SKM-1 (cell line): Measurements from ENCODE around the gene MEGF9.
"Not testable (repeated sequence)": the region's sequence is repeated elsewhere in the genome, so short reads cannot be mapped to it uniquely, and the experiment has no call there.

ENCODE experiments used
- DNase-seq: peaks from one replicate; lab custom pipeline; 2025; ENCODE audit not compliant: unreplicated experiment; lab: John Stamatoyannopoulos, UW

Gene MEGF9

DNA sequence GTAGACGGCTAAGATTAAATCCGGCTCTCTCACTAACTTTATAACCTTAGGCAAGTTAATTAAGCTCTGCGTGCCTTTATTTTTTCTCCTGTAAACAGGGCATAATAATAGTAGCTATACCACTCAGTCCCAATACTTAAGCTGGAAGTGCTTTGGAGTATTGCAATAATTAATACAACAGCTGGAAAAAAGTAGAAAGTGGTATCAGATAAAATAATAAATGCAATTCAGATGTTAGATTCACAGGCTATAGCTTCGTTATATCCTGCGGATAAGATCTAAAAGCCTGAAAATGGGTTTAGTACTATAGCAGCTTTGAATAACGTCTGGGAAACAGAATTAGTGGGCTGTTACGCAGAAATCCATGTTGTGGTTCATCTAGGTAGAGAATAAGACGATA lies 51.8 kb downstream of the MEGF9 start:
- DNase-seq: no peak

DNA sequence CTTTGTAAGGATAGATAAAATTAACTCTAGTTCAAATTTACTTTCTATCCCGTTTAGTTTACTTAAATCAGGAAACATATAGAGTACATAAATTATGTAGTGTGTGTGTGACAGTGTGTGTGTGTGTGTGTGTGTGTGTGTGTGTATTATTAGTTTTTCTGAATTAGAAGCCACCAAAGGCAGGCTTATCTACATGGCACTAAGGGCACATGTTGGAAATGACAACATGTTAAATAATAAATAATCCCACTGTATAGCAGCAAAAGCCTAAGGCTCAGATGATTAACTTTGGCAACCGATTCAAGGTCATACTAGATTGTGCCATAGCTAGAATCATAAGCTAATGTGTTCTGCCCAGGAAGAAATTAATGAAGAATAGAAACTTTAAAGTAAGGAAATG lies 54.6 kb downstream of the MEGF9 start:
- no peak for DNase-seq

DNA sequence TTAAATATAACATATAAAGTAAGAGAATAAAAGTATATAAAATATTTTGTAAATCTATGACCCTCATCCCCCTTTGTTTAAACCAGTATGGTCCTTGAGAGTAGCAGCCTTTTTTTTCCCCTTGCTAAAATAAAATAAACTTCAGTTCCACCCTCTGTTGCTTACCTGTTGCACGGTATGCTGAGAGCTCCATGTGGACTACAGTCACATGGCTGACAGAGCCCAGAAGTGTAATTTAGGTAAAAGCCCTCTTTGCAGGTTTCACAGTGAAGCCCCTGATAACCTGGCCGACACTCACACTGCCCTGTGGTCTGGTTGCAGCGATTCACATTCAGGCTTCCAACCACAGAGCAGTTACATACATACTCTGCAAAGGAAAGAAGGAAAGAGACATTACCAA lies 55.1 kb downstream of the MEGF9 start:
- DNase-seq: no peak

DNA sequence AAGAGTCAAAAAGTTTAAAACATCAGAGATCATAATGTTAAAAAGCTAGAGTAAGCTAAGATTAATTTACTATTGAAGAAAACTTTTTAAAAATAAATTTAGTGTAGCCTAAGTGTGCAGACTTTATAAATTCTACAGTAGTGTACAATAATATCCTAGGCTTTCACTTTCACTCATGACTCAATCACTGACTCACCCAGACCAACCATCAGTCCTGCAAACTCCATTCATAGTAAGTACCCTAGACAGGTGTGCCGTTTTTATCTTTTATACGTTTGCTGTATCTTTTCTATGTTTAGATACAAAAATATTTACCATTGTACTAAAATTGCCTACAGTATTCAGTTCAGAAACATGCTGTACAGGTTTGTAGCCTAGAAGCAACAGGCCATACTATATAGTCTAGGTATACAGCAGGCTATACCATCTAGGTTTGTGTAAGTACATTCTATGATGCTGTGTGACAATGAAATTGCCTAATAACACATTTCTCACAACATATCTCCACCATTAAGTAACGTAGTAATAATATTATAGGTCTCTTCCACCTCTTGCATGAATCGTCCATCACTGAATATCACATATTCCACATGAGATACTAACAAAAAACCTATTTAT lies 59.2 kb downstream of the MEGF9 start:
- no peak for DNase-seq

DNA sequence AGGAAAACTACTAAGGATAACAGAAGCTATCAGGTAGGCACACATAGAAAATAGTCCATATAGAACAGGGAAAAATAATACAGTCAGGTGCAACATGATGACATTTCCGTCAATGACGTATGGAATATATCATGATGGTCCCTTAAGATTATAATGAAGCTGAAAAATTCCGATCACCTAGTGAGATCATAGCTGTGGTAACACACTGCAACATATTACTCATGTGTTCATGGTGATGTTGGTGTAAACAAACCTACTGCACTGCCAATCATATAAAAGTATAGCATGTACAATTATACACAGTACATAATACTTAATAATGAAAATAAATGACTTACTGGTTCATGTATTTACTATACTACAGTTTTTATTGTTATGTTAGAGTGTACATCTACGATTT lies 60.0 kb downstream of the MEGF9 start:
- no peak for DNase-seq

DNA sequence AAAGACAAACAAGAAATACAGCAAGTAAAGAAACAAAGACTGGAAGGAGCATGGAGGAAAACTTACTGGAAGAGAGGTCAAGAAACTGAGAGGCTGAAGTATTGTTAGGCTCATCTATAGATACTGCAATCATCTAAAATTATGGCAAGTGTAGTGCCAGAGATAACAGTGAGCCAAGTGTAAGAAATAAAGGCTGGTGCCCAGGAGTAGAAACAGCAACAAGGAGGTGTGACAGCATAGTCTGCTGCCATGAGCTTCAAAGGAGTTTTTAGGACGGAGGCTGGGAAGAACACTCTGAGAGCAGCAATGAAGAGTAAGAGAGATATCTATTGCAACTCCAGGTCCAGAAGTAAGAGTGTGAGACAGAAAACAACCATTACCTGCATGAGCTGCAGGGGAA lies 60.5 kb downstream of the MEGF9 start:
- DNase-seq: no peak

DNA sequence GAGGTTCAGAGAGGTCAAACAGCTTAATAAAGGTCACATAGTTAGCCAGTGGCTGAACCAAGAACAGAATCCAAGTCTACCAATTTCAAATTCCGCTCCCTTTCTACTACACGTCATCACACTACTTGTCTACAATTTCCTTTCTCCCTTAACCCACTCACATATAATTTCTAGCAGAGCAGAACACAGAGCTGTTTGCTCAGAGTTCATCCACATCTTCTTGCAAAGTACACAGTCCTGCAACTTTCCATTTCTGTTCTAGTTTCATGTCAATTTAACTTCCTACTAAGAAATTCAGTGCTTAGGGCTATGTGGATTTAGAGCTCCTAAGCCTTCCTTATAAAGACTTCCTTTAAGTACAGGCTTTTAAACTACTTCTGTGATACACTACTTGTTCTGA lies 61.3 kb downstream of the MEGF9 start:
- no peak for DNase-seq

DNA sequence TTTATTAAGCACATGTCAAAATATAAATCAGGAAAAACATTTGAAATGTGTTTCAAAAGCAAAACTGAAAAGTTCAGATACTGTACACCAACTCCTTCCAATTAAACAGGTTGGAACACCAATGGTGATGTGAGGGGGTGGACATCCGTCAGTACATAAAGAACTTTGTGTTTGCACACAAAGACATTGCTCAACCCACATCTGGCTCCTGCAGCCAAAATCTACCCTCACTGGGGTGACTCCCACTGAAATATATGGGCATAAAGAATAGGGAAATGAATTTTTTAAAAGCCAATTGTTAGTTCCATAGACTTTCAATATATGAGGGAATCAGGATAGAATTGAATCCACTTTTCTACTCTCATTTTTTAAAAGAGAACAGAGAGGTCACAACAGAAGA lies 63.9 kb downstream of the MEGF9 start:
- DNase-seq: no peak

DNA sequence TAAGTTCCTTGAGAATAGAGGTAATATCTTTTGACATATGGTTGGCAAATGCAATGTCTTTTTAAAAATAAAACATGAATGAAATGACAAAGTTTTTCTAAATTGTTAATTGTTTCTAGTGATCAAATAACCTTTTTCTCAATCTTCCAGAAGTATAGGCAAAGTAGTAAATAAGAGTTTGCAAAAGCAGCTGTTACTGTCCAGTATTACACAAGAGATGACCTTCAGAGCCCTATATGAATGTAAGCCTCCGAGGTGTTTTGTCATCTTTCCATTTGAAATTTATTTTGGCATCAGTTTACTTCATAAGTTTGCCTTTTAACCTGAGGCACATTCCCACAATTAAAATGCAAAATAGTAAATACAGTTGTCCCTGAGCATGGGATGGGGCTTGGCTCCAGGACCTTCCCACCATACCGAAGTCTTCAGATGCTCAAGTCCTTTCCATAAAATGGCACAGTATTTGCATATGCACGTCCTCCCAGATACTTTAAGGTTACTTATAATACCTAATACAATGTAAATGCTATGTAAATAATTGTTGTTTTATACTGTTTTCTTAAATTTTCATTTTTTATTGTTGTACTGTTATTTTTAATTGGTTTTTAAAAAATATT lies 65.6 kb downstream of the MEGF9 start:
- DNase-seq: no peak

DNA sequence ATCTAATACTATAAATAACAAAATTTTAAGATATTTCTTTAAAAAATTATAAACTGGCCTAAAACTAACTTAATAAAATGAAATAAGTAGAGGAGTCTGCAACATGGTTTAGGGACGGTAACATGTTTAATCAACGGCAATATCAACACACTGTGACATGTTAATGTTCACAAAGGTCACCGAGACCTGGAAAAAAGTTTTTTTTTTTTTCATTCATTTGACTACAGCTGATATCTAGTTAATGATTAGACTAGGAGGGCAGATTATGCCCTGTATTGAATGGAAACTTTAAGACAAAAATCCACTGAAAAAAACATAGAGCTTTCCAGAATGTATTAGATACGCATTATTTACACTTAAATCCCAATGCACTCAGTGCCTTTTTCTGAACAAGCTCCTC lies 67.3 kb downstream of the MEGF9 start:
- DNase-seq: no peak

DNA sequence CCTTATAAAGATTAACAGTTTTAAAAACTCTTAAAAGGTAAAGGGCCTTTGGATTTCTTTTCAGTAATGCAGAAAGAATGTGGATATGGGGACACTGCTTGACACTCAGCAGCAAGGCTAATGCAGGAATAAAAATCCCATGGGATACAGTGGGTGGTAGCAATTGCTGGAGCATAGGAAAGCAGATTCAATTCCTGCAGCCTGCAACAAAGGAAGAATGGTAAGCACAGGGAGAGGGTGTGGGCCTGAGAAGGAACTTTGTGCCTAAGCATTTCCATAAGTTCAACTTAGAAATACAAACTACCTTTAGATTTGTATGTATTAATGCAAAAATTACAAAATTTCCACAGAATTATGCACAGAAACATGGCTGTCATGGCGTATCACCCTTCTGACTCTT lies 68.5 kb downstream of the MEGF9 start:
- DNase-seq: no peak

DNA sequence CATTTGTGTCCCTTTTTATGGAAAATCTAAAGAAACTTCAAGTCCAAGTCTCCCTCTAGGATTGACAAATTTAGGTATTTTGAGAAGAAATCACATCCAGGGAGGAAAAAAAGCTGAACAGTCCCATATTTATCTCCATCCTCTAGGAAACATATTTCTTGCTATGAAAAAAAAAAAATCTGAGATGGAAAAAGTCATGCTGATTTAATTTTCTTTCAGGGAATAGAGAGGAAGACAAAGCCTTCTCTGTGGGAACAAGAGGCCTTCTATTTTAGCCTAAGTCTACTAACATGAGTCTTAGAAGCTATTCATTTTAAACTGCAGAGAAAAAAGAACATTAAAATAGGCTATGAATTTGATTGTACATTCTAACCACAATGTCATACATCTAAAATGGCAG lies 71.2 kb downstream of the MEGF9 start:
- DNase-seq: no peak

DNA sequence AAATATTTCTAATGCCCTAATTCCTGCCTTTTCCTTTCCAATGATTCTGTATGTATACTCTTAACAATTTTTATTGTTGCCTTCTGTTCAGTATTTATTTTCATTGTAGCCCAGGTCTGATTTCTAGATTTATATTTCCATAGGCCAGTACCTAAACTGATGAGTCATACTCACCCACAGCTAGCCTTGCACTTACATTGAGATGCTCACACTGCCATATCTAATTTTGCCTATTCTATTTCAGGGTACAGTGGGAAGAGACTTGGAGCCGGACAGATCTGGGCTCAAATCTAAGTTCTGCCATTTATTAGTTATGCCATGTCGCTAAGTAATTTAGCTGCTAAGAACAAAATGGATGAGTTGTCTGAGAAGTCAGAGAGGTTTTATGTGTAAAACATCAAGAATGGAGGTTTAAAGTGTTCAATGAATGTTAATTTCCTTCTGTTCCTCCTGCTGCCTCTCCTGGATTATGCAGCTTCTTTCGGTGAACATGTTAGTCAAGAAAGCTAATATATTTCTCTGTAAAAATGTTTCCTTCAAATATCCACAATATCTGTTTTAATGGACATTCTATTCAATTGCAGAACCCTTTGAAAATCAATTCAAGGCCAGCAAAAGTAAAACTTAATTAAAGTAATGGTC lies 72.0 kb downstream of the MEGF9 start:
- DNase-seq: no peak

DNA sequence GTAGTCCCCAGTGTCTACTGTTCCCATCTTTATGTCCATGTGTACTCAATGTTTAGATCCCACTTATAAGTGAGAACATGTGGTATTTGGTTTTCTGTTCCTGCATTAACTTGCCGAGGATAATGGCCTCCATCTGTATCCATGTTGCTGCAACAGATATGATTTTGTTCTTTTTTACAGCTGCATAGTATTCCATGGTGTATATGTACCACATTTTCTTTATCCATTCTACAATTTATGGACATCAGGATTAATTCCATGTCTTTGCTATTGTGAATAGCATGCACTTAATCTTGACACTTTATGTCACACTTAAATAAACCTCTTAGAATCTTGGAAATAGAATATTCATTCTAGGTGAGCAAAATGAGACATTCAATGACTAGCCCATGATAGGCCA lies 73.4 kb downstream of the MEGF9 start:
- not testable (repeated sequence) for DNase-seq

DNA sequence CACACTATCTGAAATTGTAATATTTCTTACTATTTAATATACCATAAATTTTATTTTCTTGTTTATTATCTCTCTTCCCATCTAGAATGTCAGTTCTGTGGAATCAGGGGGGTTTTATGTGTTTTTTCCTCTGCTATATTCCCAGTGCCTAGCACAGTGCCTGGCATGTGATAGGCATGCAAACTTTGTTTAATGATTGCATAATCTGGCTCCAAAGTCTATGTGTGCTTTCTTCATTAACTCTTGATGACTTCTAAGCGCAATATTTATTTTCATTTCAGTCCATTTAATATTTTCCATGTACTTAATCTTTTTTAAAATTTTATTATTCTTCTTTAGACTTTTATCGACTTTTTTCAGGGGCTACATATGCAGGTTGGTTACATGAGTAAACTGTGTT lies 73.9 kb downstream of the MEGF9 start:
- DNase-seq: no peak

DNA sequence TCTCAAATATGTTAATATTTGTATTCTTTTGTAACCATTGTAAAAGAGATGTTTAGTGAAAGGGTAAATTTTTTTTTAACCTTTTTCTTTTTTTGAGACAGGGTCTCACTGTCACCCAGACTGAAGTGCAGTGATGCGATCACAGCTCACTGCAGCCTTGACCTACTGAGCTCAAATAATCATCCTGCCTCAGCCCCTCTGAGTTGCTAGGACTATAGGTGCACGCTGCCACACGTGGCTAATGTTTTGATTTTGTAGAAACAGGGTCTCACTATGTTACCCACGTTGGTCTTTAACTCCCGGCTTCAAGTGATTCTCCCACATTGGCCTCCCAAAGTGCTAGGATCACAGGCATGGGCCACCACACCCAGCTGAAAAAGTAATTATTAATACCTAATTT lies 76.4 kb downstream of the MEGF9 start:
- DNase-seq: no peak

DNA sequence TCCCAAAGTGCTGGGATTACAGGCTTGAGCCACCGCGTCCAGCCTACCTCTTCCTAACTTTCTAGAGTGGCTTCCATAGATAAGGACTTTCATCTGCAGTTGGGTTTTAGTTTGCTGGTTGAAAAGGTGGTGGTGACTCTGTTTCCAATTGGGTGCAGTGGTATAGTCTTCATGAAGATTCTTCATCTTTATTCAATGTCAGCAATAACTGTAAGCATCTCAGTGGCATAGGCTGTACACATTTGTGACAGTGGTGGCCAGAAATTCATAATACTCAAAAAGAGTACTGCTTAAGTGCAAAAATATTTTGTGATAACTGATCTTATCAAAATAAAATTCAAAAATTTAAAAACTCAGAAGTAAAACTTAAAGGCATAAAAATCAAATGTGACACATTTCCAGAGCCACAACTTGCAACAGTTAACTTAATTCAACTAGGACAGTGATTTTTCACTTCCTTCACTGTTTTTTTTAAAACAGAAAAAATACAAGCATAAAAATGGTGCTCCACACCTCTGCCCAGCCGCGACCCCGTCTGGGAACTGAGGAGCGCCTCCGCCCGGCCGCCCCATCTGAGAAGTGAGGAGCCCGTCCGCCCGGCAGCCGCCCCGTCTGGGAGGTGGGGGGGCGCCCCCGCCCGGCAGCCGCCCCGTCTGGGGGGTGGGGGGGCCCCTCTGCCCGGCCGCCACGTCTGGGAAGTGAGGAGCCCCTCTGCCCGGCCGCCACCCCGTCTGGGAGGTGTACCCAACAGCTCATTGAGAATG lies 77.9 kb downstream of the MEGF9 start:
- no peak for DNase-seq

DNA sequence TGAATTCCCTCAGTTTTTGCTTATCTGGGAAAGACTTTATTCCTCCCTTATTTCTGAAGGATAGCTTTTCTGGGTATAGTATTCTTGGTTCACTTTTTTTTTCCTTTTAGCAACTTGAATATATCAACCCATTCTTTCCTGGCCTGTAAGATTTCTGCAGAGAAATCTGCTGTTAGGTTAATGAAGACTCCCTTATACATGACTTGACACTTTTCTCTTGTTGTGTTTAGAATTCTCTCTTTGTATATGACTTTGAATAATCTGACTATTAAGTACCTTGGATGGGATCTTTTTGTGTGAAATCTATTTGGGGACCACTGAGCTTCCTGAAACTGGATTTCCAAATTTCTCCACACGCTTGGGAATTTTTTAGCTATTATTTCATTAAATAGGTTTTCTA lies 79.3 kb downstream of the MEGF9 start:
- no peak for DNase-seq

DNA sequence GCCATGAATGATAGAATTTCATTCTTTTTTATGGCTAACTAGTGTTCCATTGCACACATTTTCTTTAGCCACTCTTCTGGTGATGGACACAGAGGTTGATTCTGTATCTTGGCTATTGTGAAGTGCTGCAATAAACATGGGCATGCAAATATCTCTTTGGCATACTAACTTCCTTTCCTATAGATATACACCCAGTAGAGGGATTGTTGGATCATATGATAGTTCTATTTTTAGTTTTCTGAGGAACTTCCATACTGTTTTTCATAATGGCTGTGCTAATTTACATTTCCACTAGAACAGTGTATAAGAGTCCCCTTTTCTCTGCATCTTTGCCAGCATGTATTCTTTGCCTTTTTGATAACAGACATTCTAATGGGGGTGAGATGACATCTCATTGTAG lies 83.9 kb downstream of the MEGF9 start:
- DNase-seq: no peak

DNA sequence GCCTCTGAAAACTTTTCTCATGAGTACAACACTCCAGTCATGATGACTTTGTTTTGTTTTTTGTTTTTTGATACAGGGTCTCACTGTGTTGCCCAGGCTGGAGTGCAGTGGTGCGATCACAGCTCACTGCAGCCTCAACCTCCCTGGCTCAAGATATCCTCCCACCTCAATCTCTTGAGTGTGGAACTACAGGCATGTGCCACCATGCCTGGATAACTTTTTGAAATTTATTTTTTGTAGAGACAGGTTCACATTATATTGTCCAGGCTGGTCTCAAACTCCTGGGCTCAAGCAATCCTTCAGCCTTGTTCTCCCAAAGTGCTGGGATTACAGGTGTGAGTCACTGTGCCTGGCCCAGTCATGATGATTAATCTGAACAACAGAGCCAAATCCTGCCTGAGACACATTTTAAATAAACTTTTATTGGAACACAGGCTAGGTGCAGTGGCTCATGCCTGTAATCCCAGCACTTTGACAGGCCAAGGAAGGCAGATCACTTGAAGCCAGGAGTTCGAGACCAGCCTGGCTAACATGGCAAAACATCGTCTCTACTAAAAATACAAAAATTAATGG lies 85.3 kb downstream of the MEGF9 start:
- not testable (repeated sequence) for DNase-seq

DNA sequence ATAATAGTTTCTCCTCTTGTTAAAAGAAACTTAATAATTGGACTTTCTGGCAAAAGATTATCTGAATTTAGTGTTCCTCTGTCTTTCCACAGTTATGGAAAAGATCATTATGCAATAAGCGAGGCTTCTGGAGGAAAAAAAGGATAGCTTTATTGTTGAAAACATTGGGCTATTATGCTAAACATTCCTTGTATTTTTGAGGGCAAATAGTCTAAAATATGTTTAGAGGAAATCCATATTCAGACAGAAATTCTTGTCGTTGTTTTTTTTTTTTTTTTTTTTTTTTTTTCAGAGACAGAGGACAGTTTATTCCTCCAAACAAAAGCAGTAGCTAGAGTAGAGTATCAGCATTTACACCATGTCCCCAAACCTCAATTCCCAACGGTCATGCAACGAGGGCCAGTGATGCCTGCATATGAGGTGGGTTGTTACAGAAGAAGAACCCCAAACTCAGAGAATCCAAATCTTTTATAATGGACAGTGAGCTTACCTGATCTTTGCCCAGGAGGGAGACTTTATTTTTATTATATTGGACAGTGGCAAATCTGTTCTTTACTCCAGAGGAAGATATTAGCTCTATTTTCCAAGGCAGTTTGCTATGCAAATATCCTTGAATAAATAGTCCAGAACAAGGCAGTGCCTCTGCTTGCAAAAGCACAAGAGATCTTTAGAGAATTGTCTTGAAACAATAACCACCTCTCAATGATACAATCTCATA lies 85.9 kb downstream of the MEGF9 start:
- DNase-seq: no peak
